Measurements from ENCODE around the gene TTL.

The TTL gene

GRCh38 chr2:112480530-112481049 lies 1.4 kb upstream of the TTL start:
- no peaks in the 10 kb centered on the region for H3K27me3 ChIP-seq (replicated peaks; ENCODE audit: control insufficient read depth, insufficient read depth, low read length)
- peak overlapping the region; percentile 80 for H3K4me3 ChIP-seq (replicated peaks; ENCODE audit: low read depth, low read length)
- TF ChIP-seq, protein P1, sequence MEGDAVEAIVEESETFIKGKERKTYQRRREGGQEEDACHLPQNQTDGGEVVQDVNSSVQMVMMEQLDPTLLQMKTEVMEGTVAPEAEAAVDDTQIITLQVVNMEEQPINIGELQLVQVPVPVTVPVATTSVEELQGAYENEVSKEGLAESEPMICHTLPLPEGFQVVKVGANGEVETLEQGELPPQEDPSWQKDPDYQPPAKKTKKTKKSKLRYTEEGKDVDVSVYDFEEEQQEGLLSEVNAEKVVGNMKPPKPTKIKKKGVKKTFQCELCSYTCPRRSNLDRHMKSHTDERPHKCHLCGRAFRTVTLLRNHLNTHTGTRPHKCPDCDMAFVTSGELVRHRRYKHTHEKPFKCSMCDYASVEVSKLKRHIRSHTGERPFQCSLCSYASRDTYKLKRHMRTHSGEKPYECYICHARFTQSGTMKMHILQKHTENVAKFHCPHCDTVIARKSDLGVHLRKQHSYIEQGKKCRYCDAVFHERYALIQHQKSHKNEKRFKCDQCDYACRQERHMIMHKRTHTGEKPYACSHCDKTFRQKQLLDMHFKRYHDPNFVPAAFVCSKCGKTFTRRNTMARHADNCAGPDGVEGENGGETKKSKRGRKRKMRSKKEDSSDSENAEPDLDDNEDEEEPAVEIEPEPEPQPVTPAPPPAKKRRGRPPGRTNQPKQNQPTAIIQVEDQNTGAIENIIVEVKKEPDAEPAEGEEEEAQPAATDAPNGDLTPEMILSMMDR (IDR thresholded peaks at IDR 0.05; ENCODE audit: insufficient read depth, low read length, poor library complexity, severe bottlenecking) = peak; percentile 37
- no peaks in the 10 kb centered on the region for H3K36me3 ChIP-seq (ENCODE audit: control insufficient read depth, insufficient read depth, low read length)
- DNase-seq (ENCODE audit: extremely low read depth, insufficient read length) = no peak

GRCh38 chr2:112481050-112481527 lies 867 bp upstream of the TTL start:
- Histone ChIP-seq H3K36me3 (ENCODE audit: control insufficient read depth, insufficient read depth, low read length) (peaks cover under 1% of the 10 kb centered on the region; the same call in 1 of the 2 replicates), H3K4me3 (replicated peaks; ENCODE audit: low read depth, low read length) (peak overlapping the region; percentile 80), H3K27me3 (replicated peaks; ENCODE audit: control insufficient read depth, insufficient read depth, low read length) (no peaks in the 10 kb centered on the region)
- peak; percentile 81 for DNase-seq (ENCODE audit: extremely low read depth, insufficient read length)
- TF ChIP-seq, protein P1 (IDR thresholded peaks at IDR 0.05; ENCODE audit: insufficient read depth, low read length, poor library complexity, severe bottlenecking) = peak; percentile 92

DNA sequence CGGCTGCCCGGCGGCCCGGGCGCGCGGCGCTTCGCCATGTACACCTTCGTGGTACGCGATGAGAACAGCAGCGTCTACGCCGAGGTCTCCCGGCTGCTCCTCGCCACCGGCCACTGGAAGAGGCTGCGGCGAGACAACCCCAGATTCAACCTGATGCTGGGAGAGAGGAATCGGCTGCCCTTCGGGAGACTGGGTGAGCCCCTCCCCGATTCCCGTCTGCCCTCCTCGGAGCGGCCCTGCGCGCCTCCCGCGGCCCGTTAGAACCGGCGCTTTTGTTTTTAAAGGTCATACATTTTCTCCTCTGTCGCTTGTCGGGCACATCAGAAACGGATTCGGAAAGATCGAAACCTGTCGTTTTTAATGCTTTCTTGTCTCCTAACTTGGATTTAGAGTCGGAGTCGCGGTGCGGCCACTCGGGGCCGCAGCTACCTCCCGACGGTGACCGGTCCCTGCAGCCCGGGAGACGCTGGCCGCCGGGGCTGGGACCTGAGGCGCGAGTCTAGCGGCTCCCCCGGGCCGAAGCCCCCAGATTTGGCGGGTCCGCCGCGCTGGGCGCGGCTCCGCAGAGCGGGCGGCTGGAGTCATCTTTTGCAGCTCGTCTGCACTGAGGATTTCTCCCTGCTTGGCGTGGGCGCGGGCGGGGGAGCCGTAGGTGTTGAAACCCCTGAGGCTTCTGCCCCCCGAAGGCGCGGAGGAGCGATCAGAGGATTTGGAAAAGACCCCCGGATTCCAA lies 519 bp downstream of the TTL start:
- DNase-seq (ENCODE audit: extremely low read depth, insufficient read length) = no peak
- no peaks in the 10 kb centered on the region for H3K27me3 ChIP-seq (replicated peaks; ENCODE audit: control insufficient read depth, insufficient read depth, low read length)
- peaks cover 2% of the 10 kb centered on the region; the same call in 1 of the 2 replicates for H3K36me3 ChIP-seq (ENCODE audit: control insufficient read depth, insufficient read depth, low read length)
- TF ChIP-seq, protein P1 (IDR thresholded peaks at IDR 0.05; ENCODE audit: insufficient read depth, low read length, poor library complexity, severe bottlenecking) = no peak
- H3K4me3 ChIP-seq (replicated peaks; ENCODE audit: low read depth, low read length) = peak overlapping the region; percentile 95

GRCh38 chr2:112483042-112483473 lies 1.1 kb downstream of the TTL start:
- Histone ChIP-seq H3K4me3 (replicated peaks; ENCODE audit: low read depth, low read length) (peak overlapping the region; percentile 95), H3K27me3 (replicated peaks; ENCODE audit: control insufficient read depth, insufficient read depth, low read length) (no peaks in the 10 kb centered on the region), H3K36me3 (ENCODE audit: control insufficient read depth, insufficient read depth, low read length) (peaks cover 2% of the 10 kb centered on the region; the same call in 1 of the 2 replicates)
- DNase-seq (ENCODE audit: extremely low read depth, insufficient read length) = peak; percentile 11
- TF ChIP-seq, protein P1 (IDR thresholded peaks at IDR 0.05; ENCODE audit: insufficient read depth, low read length, poor library complexity, severe bottlenecking) = no peak

- Histone ChIP-seq H3K4me3 (replicated peaks; ENCODE audit: low read depth, low read length) (no peak overlapping the region), H3K36me3 (ENCODE audit: control insufficient read depth, insufficient read depth, low read length) (peaks cover 2% of the 10 kb centered on the region; the same call in 1 of the 2 replicates), H3K27me3 (replicated peaks; ENCODE audit: control insufficient read depth, insufficient read depth, low read length) (no peaks in the 10 kb centered on the region)
- DNase-seq (ENCODE audit: extremely low read depth, insufficient read length) = no peak
- TF ChIP-seq, protein P1 (IDR thresholded peaks at IDR 0.05; ENCODE audit: insufficient read depth, low read length, poor library complexity, severe bottlenecking) = no peak
Observed at GRCh38 chr2:112483831-112484230, 1.9 kb downstream of the TTL start.

All from GM06990 (cell line).